OCI-LY7 (cell line): Measurements from ENCODE around the gene TRIP10. TPM values are rescaled to one million over a fixed set of nuclear protein-coding genes. Genes with fewer than 3 reads are reported as not detected.

Experiments
- BruUV-seq: library from RNA; stranded (reverse); fragments of 400-500 nt; replicated peaks from 2 replicates; lab custom pipeline; 2021; lab: Mats Ljungman, UMichigan
- CTCF ChIA-PET: fragments of 300-600 bp; sonication (Branson Sonifier 250); formaldehyde crosslinking; loops from one replicate; lab custom pipeline; 2022; ENCODE audit warnings: antibody characterized with exemption; ENCODE audit not compliant: unreplicated experiment; lab: Charles Lee
- POLR2A ChIA-PET: fragments of 300-600 bp; sonication (Branson Sonifier 250); formaldehyde crosslinking; loops from one replicate; lab custom pipeline; 2022; ENCODE audit warnings: antibody characterized with exemption; lab: Charles Lee
- DNase-seq: peaks from one replicate; pipeline ENCODE4 v3.0.0-alpha.2; 2015; ENCODE audit warnings: low spot score
- H2AFZ ChIP-seq: fragments of 200-600 bp; sonication (generic), shearing (Covaris generic); 2 replicates; pipeline ENCODE4 v1.6.1; 2014; ENCODE audit warnings: mild to moderate bottlenecking, antibody characterized with exemption, low read length, moderate library complexity
- H3K27ac ChIP-seq: fragments of 200-600 bp; sonication (generic); 2 replicates; pipeline ENCODE4 v1.5.1; 2014; ENCODE audit warnings: mixed run types, low read depth, mild to moderate bottlenecking, moderate library complexity, low read length, inconsistent platforms; ENCODE audit not compliant: poor library complexity, severe bottlenecking
- H3K36me3 ChIP-seq: fragments of 200-600 bp; sonication (generic); 2 replicates; pipeline ENCODE4 v1.6.1; 2014; ENCODE audit warnings: mild to moderate bottlenecking, antibody characterized with exemption, low read length, moderate library complexity, mixed read lengths; ENCODE audit not compliant: insufficient read depth
- H3K4me1 ChIP-seq: fragments of 200-600 bp; sonication (generic); 2 replicates; pipeline ENCODE4 v1.5.1; 2014; ENCODE audit warnings: mild to moderate bottlenecking, low read length; ENCODE audit not compliant: insufficient read depth, poor library complexity, severe bottlenecking
- H3K4me2 ChIP-seq: fragments of 200-600 bp; sonication (generic); 2 replicates; pipeline ENCODE4 v1.6.1; 2014; ENCODE audit warnings: mild to moderate bottlenecking, low read length
- H3K4me3 ChIP-seq: fragments of 200-600 bp; sonication (generic); 2 replicates; pipeline ENCODE4 v1.5.1; 2014; ENCODE audit warnings: mild to moderate bottlenecking, low read depth, low read length; ENCODE audit not compliant: poor library complexity, severe bottlenecking
- H3K79me2 ChIP-seq: fragments of 200-600 bp; sonication (generic); 2 replicates; pipeline ENCODE4 v1.6.1; 2016; ENCODE audit warnings: low read depth, mild to moderate bottlenecking, low read length, moderate library complexity, mixed read lengths; ENCODE audit not compliant: insufficient read depth
- H3K9me2 ChIP-seq: fragments of 200-600 bp; sonication (generic); 2 replicates; pipeline ENCODE4 v1.6.1; 2016; ENCODE audit warnings: mild to moderate bottlenecking, low read length, mixed read lengths; ENCODE audit not compliant: insufficient read depth
- H3K9me3 ChIP-seq: fragments of 200-600 bp; sonication (generic); 2 replicates; pipeline ENCODE4 v1.6.1; 2014; ENCODE audit warnings: mild to moderate bottlenecking, mixed run types, low read length, mixed read lengths
- H4K20me1 ChIP-seq: fragments of 200-600 bp; sonication (generic); 2 replicates; pipeline ENCODE4 v1.6.1; 2014; ENCODE audit warnings: mild to moderate bottlenecking, antibody characterized with exemption, low read length, moderate library complexity, mixed read lengths; ENCODE audit not compliant: insufficient read depth
- CTCF ChIP-seq: fragments of 200-600 bp; sonication (generic); conservative IDR thresholded peaks from 2 replicates; pipeline ENCODE4 v1.5.1; 2014; ENCODE audit warnings: mild to moderate bottlenecking, antibody characterized with exemption, low read length, moderate library complexity, mixed read lengths
- EZH2phosphoT487 ChIP-seq: fragments of 200-600 bp; sonication (generic); IDR thresholded peaks from 2 replicates; pipeline ENCODE4 v1.6.1; 2018; ENCODE audit warnings: low read depth, borderline replicate concordance, mild to moderate bottlenecking, mixed run types, antibody characterized with exemption, low read length, moderate library complexity, mixed read lengths
- intact Hi-C: fragments of 100-400 bp; cut with micrococcal nuclease; formaldehyde crosslinking; loops from one replicate; pipeline ENCODE4 v1.10.0; 2022; ENCODE audit not compliant: unreplicated experiment
- total RNA-seq, 2 experiments: library from RNA; depleted of rRNA in 1 of 2; stranded (reverse); fragments of >200 nt in 1 of 2; shearing (Covaris generic) in 1 of 2; gene quantifications; 2 replicates each; pipeline ENCODE4 v1.2.3, GENCODE V29; 2014 to 2022

Gene TRIP10
- total RNA-seq, 2 experiments from 2014 or later = 16.1 to 19.9 TPM

GRCh38 chr19:6772028-6772865, 32.8 kb downstream of the TRIP10 start, which contains the start of gene VAV1:
TSS of gene VAV1 (plus strand) at chr19:6772708. CDS start at chr19:6772808, 100 bp downstream.
- Histone ChIP-seq H3K4me3 (peak within 1 kb of the TSS; percentile 83), H2AFZ (peak within 1 kb of the TSS; percentile 20; the same call in 1 of the 2 replicates), H3K79me2 (peaks cover 43% of the 10 kb centered on the region), H3K4me1 (peaks cover 33% of the 10 kb centered on the region), H3K36me3 (peaks cover 27% of the 10 kb centered on the region), H3K9me3 (no peaks in the 10 kb centered on the region), H3K9me2 (no peaks in the 10 kb centered on the region), H3K4me2 (peak within 1 kb of the TSS; percentile 72), H3K27ac (peak within 1 kb of the TSS; percentile 88), H4K20me1 (no peaks in the 10 kb centered on the region)
- no TSS peak for BruUV-seq
- DNase-seq = peak; percentile 95
- peak; percentile 77 for TF ChIP-seq CTCF
- no peak for TF ChIP-seq EZH2phosphoT487
- ChIA-PET CTCF (interaction anchor here (0.7 to 1.8 kb wide), 4 partner anchors 13 to 91 kb away, joined by 3 to 19 read pairs (median 9); no protein-coding TSS in a partner anchor), POLR2A (interaction anchor here (0.6 to 3.9 kb wide), 13 partner anchors 8 to 840 kb away, joined by 3 to 25 read pairs (median 5); partner anchors contain the start of gene GPR108)
- intact Hi-C loops = loop anchor here (1.0 kb wide), 2 partner anchors 29 to 90 kb away; no protein-coding TSS in a partner anchor

GRCh38 chr19:6772866-6773322, 33.4 kb downstream of the TRIP10 start:
- ChIA-PET CTCF (interaction anchor here (1.3 to 1.8 kb wide), 2 partner anchors 28 to 90 kb away, joined by 4 to 19 read pairs; no protein-coding TSS in a partner anchor), POLR2A (interaction anchor here (0.6 to 3.9 kb wide), 10 partner anchors 9 to 286 kb away, joined by 3 to 25 read pairs (median 6); partner anchors contain the start of gene GPR108)
- Histone ChIP-seq H4K20me1 (no peaks in the 10 kb centered on the region), H2AFZ (no peak overlapping the region), H3K79me2 (peaks cover 50% of the 10 kb centered on the region), H3K4me3 (peak overlapping the region; percentile 83), H3K4me2 (peak overlapping the region; percentile 72), H3K9me2 (no peaks in the 10 kb centered on the region), H3K9me3 (no peaks in the 10 kb centered on the region), H3K36me3 (peaks cover 34% of the 10 kb centered on the region), H3K4me1 (peaks cover 37% of the 10 kb centered on the region), H3K27ac (peak overlapping the region; percentile 88)
- BruUV-seq = no TSS peak
- TF ChIP-seq CTCF = no peak
- DNase-seq = no peak
- intact Hi-C loops = loop anchor here (1.0 kb wide), 3 partner anchors 28 to 89 kb away; partner anchors contain the start of gene GPR108
